Mammary epithelial cell (primary cell): ENCODE measurements around the gene ARSK.

Experiments used
- EZH2 ChIP-seq: IDR thresholded peaks from 2 replicates; pipeline ENCODE4 v1.6.1; 2012; ENCODE audit warnings: low read length, inconsistent platforms, borderline replicate concordance
- TF ChIP-seq, protein P1 (sequence below), 2 donors: IDR thresholded peaks in 1 of 2; conservative IDR thresholded peaks in 1 of 2; 2 replicates each; pipeline ENCODE4 v1.5.1; 2011 to 2012; ENCODE audit warnings: inconsistent platforms in 2 of 2, low read length in 2 of 2, mild to moderate bottlenecking in 2 of 2, control low read depth in 1 of 2, low read depth in 1 of 2; ENCODE audit not compliant: insufficient read depth in 1 of 2; ENCODE audit errors: extremely low read depth in 1 of 2

GRCh38 chr5:95626701-95627100 is 71.8 kb downstream of the ARSK start:
- TF ChIP-seq, protein P1, sequence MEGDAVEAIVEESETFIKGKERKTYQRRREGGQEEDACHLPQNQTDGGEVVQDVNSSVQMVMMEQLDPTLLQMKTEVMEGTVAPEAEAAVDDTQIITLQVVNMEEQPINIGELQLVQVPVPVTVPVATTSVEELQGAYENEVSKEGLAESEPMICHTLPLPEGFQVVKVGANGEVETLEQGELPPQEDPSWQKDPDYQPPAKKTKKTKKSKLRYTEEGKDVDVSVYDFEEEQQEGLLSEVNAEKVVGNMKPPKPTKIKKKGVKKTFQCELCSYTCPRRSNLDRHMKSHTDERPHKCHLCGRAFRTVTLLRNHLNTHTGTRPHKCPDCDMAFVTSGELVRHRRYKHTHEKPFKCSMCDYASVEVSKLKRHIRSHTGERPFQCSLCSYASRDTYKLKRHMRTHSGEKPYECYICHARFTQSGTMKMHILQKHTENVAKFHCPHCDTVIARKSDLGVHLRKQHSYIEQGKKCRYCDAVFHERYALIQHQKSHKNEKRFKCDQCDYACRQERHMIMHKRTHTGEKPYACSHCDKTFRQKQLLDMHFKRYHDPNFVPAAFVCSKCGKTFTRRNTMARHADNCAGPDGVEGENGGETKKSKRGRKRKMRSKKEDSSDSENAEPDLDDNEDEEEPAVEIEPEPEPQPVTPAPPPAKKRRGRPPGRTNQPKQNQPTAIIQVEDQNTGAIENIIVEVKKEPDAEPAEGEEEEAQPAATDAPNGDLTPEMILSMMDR (conservative IDR thresholded peaks at IDR 0.05 in 1 of 2, IDR thresholded peaks at IDR 0.05 in 1 of 2; ENCODE audit: extremely low read depth in 1 of 2, insufficient read depth in 1 of 2, low read depth in 1 of 2, low read length in 2 of 2), result no peak
- no peak for TF ChIP-seq EZH2
